ENCODE data around the gene TRABD2B. TPM values are rescaled to one million over a fixed set of nuclear protein-coding genes. Genes with fewer than 3 reads are reported as not detected.

The TRABD2B gene
- total RNA-seq, 1 experiment from 2014 or later = 10.3 TPM

DNA sequence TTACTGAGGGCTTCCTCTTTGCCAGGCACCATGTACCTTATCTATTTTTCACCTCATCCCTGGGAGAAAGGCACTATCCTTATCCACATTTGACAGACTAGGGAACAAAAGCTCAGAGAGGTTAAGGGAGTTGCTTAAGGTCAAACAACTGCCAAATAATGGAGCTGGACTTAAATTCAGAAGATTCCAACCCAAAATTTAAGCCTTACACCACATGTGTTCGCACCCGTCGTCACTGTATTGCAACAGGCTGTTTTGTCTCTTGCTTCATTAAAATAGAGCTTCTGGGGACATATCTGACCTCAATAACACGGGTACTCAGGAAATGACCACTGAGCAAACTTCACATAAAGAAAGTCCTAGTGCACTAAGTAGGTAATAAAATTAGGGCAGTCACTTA lies 62.0 kb downstream of the TRABD2B start (continued):
- TF ChIP-seq, protein P1, sequence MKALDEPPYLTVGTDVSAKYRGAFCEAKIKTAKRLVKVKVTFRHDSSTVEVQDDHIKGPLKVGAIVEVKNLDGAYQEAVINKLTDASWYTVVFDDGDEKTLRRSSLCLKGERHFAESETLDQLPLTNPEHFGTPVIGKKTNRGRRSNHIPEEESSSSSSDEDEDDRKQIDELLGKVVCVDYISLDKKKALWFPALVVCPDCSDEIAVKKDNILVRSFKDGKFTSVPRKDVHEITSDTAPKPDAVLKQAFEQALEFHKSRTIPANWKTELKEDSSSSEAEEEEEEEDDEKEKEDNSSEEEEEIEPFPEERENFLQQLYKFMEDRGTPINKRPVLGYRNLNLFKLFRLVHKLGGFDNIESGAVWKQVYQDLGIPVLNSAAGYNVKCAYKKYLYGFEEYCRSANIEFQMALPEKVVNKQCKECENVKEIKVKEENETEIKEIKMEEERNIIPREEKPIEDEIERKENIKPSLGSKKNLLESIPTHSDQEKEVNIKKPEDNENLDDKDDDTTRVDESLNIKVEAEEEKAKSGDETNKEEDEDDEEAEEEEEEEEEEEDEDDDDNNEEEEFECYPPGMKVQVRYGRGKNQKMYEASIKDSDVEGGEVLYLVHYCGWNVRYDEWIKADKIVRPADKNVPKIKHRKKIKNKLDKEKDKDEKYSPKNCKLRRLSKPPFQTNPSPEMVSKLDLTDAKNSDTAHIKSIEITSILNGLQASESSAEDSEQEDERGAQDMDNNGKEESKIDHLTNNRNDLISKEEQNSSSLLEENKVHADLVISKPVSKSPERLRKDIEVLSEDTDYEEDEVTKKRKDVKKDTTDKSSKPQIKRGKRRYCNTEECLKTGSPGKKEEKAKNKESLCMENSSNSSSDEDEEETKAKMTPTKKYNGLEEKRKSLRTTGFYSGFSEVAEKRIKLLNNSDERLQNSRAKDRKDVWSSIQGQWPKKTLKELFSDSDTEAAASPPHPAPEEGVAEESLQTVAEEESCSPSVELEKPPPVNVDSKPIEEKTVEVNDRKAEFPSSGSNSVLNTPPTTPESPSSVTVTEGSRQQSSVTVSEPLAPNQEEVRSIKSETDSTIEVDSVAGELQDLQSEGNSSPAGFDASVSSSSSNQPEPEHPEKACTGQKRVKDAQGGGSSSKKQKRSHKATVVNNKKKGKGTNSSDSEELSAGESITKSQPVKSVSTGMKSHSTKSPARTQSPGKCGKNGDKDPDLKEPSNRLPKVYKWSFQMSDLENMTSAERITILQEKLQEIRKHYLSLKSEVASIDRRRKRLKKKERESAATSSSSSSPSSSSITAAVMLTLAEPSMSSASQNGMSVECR (CRISPR knock-in tag; IDR thresholded peaks at IDR 0.05; ENCODE audit: borderline replicate concordance) = no peak
- no peak for TF ChIP-seq TEAD4 (CRISPR knock-in tag; IDR thresholded peaks at IDR 0.05)
- no peak for TF ChIP-seq FOXK1 (CRISPR knock-in tag; IDR thresholded peaks at IDR 0.05)

- ChIA-PET POLR2A (no interaction called here), CTCF (no interaction called here)
- peaks cover 28% of the 10 kb centered on the region for H3K4me1 Mint-ChIP-seq
- ATAC-seq (peak; percentile 52), DNase-seq (ENCODE audit: low spot score) (no peak)
- H3K27me3 Mint-ChIP-seq (ENCODE audit: low read depth) = no peaks in the 10 kb centered on the region
- no peaks in the 10 kb centered on the region for H3K36me3 Mint-ChIP-seq
- H3K4me3 Mint-ChIP-seq = no peak overlapping the region
- H3K9me3 Mint-ChIP-seq = no peaks in the 10 kb centered on the region
- TF ChIP-seq ELF4 (CRISPR knock-in tag; IDR thresholded peaks at IDR 0.05; ENCODE audit: low read depth) (no peak), CBFB (CRISPR knock-in tag; IDR thresholded peaks at IDR 0.05; ENCODE audit: low read depth) (no peak), ZNF423 (CRISPR knock-in tag; IDR thresholded peaks at IDR 0.05) (no peak), CDX4 (CRISPR knock-in tag; IDR thresholded peaks at IDR 0.05; ENCODE audit: borderline replicate concordance) (no peak)
- no peak overlapping the region for H3K27ac Mint-ChIP-seq
These were observed 62.9 kb downstream of the TRABD2B start for GRCh38 chr1:47934243-47934805.

GRCh38 chr1:47932743-47933142 lies 64.4 kb downstream of the TRABD2B start:
- CTCF ChIA-PET = interaction anchor here (0.6 to 1.5 kb wide), 4 partner anchors 11 to 207 kb away, joined by 4 to 6 read pairs (median 4); no protein-coding TSS in a partner anchor
- H3K4me1 Mint-ChIP-seq = peaks cover 28% of the 10 kb centered on the region
- POLR2A ChIA-PET = interaction anchor here (0.7 kb wide), 1 partner anchor 131 kb away, joined by 3 read pairs; no protein-coding TSS in a partner anchor
- H3K9me3 Mint-ChIP-seq = no peaks in the 10 kb centered on the region
- H3K27ac Mint-ChIP-seq = no peak overlapping the region
- TF ChIP-seq USF2 (CRISPR knock-in tag; IDR thresholded peaks at IDR 0.05) = peak; percentile 54
- TF ChIP-seq, protein P2, sequence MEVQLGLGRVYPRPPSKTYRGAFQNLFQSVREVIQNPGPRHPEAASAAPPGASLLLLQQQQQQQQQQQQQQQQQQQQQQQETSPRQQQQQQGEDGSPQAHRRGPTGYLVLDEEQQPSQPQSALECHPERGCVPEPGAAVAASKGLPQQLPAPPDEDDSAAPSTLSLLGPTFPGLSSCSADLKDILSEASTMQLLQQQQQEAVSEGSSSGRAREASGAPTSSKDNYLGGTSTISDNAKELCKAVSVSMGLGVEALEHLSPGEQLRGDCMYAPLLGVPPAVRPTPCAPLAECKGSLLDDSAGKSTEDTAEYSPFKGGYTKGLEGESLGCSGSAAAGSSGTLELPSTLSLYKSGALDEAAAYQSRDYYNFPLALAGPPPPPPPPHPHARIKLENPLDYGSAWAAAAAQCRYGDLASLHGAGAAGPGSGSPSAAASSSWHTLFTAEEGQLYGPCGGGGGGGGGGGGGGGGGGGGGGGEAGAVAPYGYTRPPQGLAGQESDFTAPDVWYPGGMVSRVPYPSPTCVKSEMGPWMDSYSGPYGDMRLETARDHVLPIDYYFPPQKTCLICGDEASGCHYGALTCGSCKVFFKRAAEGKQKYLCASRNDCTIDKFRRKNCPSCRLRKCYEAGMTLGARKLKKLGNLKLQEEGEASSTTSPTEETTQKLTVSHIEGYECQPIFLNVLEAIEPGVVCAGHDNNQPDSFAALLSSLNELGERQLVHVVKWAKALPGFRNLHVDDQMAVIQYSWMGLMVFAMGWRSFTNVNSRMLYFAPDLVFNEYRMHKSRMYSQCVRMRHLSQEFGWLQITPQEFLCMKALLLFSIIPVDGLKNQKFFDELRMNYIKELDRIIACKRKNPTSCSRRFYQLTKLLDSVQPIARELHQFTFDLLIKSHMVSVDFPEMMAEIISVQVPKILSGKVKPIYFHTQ (CRISPR knock-in tag; IDR thresholded peaks at IDR 0.05) = no peak
- DNase-seq (ENCODE audit: low spot score) = no peak
- no peaks in the 10 kb centered on the region for H3K36me3 Mint-ChIP-seq
- H3K4me3 Mint-ChIP-seq = no peak overlapping the region
- no peaks in the 10 kb centered on the region for H3K27me3 Mint-ChIP-seq (ENCODE audit: low read depth)
- no peak for ATAC-seq

DNA sequence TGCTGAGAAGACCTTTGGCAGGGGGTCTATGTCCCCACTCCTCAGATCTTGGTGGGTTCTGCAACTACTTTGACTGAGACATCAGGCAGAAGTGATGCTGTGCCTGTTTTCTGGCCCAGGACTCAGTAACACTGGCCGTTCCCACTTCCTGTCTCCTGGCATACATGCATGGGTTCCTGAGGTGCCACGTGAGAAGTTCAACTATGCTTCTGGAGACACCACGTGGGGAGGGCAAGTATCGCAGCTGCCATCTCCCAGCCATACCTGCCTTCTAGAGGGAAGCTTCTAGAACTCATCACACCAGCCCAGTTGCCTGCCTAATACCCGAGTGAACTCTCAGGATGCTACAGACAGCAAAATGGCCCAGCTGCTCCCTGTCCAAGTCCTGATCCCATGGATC lies 65.8 kb downstream of the TRABD2B start:
- H3K4me1 Mint-ChIP-seq = peaks cover 28% of the 10 kb centered on the region
- ChIA-PET CTCF (interaction anchor here (0.8 to 1.0 kb wide), 2 partner anchors 128 to 145 kb away, joined by 3 read pairs; no protein-coding TSS in a partner anchor), POLR2A (no interaction called here)
- no peaks in the 10 kb centered on the region for H3K36me3 Mint-ChIP-seq
- H3K9me3 Mint-ChIP-seq = no peaks in the 10 kb centered on the region
- H3K27ac Mint-ChIP-seq = no peak overlapping the region
- TF ChIP-seq ZNF425 (CRISPR knock-in tag; conservative IDR thresholded peaks at IDR 0.05) = no peak
- TF ChIP-seq GABPB1 (CRISPR knock-in tag; IDR thresholded peaks at IDR 0.05) = peak; percentile 52; the same call in 1 of the 2 replicates
- TF ChIP-seq SP1 (CRISPR knock-in tag; conservative IDR thresholded peaks at IDR 0.05) = no peak
- no peak for TF ChIP-seq PRRX2 (CRISPR knock-in tag; IDR thresholded peaks at IDR 0.05)
- peak; percentile 18 for DNase-seq (ENCODE audit: low spot score)
- no peaks in the 10 kb centered on the region for H3K27me3 Mint-ChIP-seq (ENCODE audit: low read depth)
- peak; percentile 18; the same call in 1 of the 2 replicates for ATAC-seq
- no peak overlapping the region for H3K4me3 Mint-ChIP-seq

All from WTC11 (cell line).